D721Med (cell line): Measurements from ENCODE around the gene PSEN2.

Experiments
- DNase-seq: peaks from one replicate; pipeline ENCODE4 v3.0.0; 2011; ENCODE audit warnings: low spot score; ENCODE audit not compliant: insufficient read length
- FAIRE-seq: peaks from 2 replicates; lab custom pipeline; 2011; peaks lifted over from hg19 to GRCh38; lab: Jason Lieb, UNC
- TF ChIP-seq, protein P1 (sequence below): IDR thresholded peaks from 2 replicates; pipeline ENCODE4 v1.5.1; 2012; ENCODE audit warnings: mild to moderate bottlenecking, control low read depth; ENCODE audit not compliant: insufficient read depth; ENCODE audit errors: missing control alignments

The PSEN2 gene

DNA sequence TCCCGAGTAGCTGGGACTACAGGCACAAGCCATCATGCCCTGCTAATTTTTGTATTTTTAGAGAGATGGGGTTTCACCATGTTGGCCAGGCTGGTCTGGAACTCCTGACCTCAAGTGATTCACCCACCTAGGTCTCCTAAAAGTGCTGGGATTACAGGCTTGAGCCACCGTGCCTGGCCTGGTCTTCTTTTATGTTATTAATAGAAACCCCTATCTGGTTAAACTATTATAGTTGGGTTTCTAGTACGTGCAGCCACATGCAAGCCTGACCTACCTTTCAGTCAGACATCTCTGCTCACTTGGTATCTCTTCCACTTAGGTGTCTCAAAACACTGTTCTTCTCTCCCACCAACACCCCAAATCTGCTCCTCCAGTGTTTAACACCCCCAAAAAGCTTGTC, 34.4 kb downstream of the PSEN2 start:
- DNase-seq, result no peak
- FAIRE-seq, result no peak
- TF ChIP-seq, protein P1, sequence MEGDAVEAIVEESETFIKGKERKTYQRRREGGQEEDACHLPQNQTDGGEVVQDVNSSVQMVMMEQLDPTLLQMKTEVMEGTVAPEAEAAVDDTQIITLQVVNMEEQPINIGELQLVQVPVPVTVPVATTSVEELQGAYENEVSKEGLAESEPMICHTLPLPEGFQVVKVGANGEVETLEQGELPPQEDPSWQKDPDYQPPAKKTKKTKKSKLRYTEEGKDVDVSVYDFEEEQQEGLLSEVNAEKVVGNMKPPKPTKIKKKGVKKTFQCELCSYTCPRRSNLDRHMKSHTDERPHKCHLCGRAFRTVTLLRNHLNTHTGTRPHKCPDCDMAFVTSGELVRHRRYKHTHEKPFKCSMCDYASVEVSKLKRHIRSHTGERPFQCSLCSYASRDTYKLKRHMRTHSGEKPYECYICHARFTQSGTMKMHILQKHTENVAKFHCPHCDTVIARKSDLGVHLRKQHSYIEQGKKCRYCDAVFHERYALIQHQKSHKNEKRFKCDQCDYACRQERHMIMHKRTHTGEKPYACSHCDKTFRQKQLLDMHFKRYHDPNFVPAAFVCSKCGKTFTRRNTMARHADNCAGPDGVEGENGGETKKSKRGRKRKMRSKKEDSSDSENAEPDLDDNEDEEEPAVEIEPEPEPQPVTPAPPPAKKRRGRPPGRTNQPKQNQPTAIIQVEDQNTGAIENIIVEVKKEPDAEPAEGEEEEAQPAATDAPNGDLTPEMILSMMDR, result no peak

- FAIRE-seq (no peak), DNase-seq (no peak)
- TF ChIP-seq, protein P1, result no peak
Measured at GRCh38 chr1:226908419-226908818, 38.0 kb downstream of the PSEN2 start.

DNA sequence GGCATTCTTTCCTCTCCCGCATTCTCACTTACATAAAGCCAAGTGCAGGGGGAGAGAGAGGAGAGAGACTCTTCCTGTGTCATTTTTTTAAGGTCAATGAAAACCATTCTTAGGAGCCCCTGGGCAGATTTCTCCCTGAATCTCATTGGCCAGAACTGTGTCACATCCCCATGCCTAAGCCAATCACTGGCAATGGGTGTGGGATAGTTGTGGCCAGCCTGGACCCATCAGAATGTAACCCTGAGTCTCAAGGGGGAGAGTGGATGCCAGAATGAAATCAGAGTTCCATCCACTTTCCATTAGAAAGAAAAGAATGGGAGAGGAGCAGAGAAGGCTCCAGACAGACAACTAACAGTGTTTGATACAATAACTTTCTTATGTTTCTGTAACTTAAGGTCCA, 38.5 kb downstream of the PSEN2 start:
- DNase-seq (no peak), FAIRE-seq (no peak)
- TF ChIP-seq, protein P1, result no peak

DNA sequence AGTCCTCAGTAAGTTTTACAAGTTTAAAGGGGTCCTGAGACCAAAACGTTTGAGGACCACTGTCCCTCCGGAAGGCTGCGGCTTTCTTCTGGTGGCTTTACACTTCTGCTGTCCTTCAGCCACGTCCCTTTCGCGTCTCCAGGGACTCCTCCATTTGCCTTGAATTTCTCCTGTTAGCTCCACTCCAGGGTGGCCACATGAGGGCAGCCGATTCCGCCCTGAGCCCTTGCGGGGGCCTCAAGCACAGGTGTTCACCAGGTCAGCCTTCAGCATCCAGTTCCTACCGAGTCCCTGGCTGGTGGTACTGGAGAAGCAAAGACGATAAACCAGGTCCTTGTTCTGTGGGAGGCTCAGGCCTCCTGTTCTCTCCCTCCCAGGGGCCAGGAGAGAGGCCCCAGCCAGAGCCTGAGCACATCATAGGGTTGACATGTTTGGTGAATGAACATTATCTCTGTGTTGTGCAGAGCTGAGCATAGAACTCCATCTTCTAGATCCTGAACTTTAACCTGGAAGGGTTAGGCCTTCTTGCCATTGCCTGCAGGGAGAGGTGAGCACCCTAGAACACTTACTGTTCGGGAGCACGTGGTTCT, 42.3 kb downstream of the PSEN2 start:
- FAIRE-seq, result no peak
- TF ChIP-seq, protein P1, result peak; percentile 82
- peak; percentile 58 for DNase-seq

GRCh38 chr1:226915672-226915995, 45.2 kb downstream of the PSEN2 start:
- TF ChIP-seq, protein P1, result no peak
- DNase-seq (no peak), FAIRE-seq (no peak)

- FAIRE-seq, result no peak
Measured at GRCh38 chr1:226916497-226916896, 46.1 kb downstream of the PSEN2 start.

GRCh38 chr1:226919587-226919986, 49.2 kb downstream of the PSEN2 start:
- TF ChIP-seq, protein P1, result no peak
- DNase-seq (no peak), FAIRE-seq (no peak)

More at GRCh38 chr1:226916497-226916896, 46.1 kb downstream of the PSEN2 start:
- no peak for DNase-seq
- TF ChIP-seq, protein P1, result no peak
